GM18909 (cell line): ENCODE data around the gene ZFP36L2.

Experiments
- ATAC-seq: cut with Tn5 transposase; IDR thresholded peaks from one replicate; pipeline ENCODE4 v1.9.1; 2021; ENCODE audit warnings: mild to moderate bottlenecking; ENCODE audit not compliant: unreplicated experiment, poor library complexity

Gene ZFP36L2

GRCh38 chr2:43251171-43251731 is 24.8 kb upstream of the ZFP36L2 start:
- no peak for ATAC-seq

- ATAC-seq = no peak
Observed at GRCh38 chr2:43250015-43250414, 23.6 kb upstream of the ZFP36L2 start.

GRCh38 chr2:43248621-43249020 is 22.2 kb upstream of the ZFP36L2 start:
- ATAC-seq = no peak

- no peak for ATAC-seq
Observed at GRCh38 chr2:43246641-43247040, 20.2 kb upstream of the ZFP36L2 start.

GRCh38 chr2:43241558-43241957 is 15.2 kb upstream of the ZFP36L2 start:
- no peak for ATAC-seq

GRCh38 chr2:43240766-43241150 is 14.4 kb upstream of the ZFP36L2 start:
- ATAC-seq = peak; percentile 14

- ATAC-seq = peak; percentile 51
Observed at GRCh38 chr2:43239981-43240765, 13.8 kb upstream of the ZFP36L2 start.

- no peak for ATAC-seq
Observed at GRCh38 chr2:43238813-43239212, 12.4 kb upstream of the ZFP36L2 start.

GRCh38 chr2:43238176-43238575 is 11.8 kb upstream of the ZFP36L2 start:
- no peak for ATAC-seq

- no peak for ATAC-seq
Observed at GRCh38 chr2:43233218-43234212, 7.1 kb upstream of the ZFP36L2 start.

GRCh38 chr2:43230951-43231827 is 4.8 kb upstream of the ZFP36L2 start:
- no peak for ATAC-seq

- no peak for ATAC-seq
Observed at GRCh38 chr2:43230351-43230885, 4.0 kb upstream of the ZFP36L2 start.

- no peak for ATAC-seq
Observed at GRCh38 chr2:43228756-43229659, 2.6 kb upstream of the ZFP36L2 start.

GRCh38 chr2:43228321-43228751 is 1.9 kb upstream of the ZFP36L2 start:
- ATAC-seq = no peak

- ATAC-seq = no peak
Observed at GRCh38 chr2:43227830-43228281, 1.4 kb upstream of the ZFP36L2 start.

GRCh38 chr2:43226955-43227829 is 786 bp upstream of the ZFP36L2 start:
- peak; percentile 16 for ATAC-seq

- peak; percentile 37 for ATAC-seq
Observed at GRCh38 chr2:43225788-43226557, 433 bp downstream of the ZFP36L2 start.
